GM18867 (cell line): Measurements from ENCODE around the gene SLC12A8.
A peak's percentile ranks its signal among the peaks of the same experiment; 100 is the strongest.

Source experiments
- ATAC-seq: cut with Tn5 transposase; IDR thresholded peaks from one replicate; pipeline ENCODE4 v1.9.1; 2021; ENCODE audit warnings: mild to moderate bottlenecking, moderate library complexity; ENCODE audit not compliant: unreplicated experiment

SLC12A8 gene

DNA sequence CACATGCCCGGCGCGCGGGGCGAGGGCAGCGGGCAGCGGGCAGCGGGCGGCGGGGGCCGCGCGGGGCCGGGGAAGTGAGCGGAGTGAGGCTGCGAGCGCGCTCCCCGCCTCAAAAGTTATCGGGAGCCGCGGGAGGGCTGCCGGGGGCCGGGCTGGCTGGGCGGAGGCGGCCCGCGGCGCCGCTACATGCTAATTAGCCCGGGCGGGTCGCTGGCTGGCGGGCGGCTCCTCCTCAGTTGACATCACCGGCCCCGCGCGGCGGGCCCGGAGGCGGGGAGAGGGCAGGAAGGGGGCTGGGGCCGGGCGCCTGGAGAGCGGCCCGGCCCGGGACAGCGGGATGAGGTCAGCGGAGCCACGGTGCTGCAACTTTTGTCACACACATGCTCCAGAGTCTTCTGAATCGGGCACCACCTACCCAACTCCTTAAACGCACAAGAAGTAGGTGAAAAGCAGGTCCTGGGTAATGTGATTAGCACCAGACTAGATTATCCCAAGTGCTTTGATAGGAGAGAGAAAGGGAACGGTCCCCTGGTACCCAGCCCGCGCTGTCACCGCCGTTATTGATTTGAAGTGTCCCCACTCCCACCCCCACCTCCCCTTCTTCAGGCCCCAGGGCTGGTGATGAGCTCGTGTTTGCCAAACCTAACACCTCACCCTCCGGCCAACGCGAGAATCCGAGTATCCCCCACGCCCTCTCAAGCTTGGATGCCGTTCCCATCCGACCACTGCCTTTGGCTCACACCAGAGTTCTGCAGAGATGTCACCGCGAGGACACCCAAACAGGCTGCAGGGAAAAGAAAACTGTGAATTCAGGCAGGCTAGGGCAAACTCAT, 156.4 kb downstream of the SLC12A8 start, which contains the start of gene HEG1:
Gene HEG1 (minus strand): TSS at position 85 of the 833 bp plus-strand sequence. CDS start 107 bp downstream, outside the sequence.
- peak; percentile 66 for ATAC-seq

DNA sequence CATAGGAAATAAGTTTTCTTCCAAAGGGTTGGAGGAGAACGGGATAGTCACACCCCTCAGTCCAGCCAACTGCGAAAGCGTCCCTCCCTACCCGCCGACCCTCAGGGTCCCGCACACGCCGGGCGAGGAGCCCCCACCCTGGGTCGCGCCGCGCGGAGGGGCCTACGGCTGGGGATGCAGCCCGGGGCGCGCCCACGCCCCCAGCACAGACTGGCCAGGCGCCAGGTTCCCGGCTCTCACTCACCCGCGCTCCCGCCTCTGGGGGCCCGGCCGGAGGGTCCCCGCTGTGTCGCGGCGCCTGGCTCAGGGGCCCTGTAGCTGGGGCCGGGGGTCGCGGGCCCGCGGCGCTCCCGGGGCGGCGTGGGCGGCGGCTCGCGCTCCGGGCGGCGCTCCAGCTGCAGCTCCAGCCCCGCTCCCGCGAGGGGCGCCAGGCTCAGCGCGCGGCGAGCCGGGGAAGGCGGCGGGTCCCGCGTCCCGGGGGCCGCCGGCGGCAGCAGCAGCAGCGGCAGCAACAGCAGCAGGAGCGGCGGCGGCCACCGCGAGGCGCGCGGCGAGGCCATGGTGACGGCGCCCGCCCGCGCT, 157.1 kb downstream of the SLC12A8 start:
- ATAC-seq = peak; percentile 22

DNA sequence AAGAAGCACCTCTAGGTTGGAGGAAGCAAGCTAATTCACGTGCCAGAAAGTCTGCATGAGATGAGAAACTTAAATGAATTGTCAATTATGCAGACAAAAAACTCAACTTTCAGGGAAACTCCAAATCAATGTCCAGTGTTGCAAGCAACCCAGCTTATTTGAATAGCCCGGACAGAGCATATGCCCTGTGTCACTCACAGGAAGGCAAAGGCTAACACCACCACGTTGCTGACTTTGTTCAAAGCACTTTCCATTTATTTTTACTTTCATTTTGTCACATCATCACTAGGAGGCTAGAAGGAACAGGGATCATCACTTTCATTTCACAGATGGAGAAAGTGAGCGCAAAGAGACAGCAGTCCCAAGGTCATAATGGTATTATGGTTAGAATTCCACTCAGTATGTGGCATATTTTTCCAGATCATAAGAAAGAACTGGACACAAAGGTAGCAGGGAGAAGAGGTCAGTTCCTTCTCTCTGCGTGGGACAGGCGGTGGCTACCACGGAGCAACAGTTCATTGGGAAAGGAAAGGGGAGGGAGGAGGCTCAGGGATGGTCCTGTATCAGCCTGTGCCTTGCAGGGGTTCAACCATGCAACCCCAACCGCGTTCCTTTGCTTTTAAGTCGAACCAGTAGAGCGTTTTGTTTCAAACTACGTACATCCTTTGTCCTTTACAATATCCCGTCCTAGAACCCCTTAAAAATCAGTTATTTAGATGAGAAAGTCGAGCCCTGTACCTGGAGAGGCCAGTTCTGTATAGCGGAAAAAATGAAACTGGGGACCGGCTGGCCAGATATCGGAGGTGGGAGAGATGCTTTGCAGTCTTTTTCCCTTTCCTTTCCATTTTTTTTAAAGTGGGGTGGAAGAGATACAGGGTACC, 157.9 kb downstream of the SLC12A8 start:
- ATAC-seq = peak; percentile 44

DNA sequence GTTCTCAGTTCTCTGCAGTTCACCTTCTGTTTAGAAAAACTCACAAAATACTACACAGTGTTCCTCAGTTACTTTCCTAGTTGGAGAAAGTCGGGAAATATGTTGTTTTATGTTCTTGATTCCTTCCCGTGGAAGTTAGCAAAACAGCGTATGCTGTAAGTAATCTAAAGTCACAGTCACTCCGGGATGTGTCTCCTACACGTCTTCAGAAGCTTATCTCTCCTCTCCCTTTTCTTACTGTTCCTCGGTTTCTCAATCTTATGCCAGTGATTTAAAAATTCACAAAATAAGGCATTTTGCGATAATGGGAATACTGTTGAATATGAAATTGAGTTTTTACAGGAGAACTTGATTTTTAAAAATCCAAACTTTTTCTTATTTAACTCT, 158.5 kb downstream of the SLC12A8 start:
- no peak for ATAC-seq

DNA sequence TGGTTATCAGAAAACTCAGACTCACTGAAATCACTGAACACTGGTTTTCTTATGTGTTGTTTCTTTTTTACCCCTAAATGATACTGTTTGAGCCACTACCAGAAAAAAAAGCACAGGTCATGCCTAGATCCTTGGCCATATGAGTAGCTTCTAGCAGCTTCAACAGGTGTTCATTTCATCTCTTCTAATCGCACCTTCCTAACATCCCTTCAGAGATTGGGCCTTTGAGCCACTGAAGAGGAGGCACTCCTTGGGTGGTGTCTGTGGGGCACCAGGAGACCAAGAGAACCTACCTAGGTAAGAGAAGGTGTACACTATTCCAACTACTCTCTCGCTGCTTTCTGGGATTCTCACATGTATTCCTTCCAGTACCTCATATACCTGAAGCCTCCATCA, 159.2 kb downstream of the SLC12A8 start:
- ATAC-seq = no peak

DNA sequence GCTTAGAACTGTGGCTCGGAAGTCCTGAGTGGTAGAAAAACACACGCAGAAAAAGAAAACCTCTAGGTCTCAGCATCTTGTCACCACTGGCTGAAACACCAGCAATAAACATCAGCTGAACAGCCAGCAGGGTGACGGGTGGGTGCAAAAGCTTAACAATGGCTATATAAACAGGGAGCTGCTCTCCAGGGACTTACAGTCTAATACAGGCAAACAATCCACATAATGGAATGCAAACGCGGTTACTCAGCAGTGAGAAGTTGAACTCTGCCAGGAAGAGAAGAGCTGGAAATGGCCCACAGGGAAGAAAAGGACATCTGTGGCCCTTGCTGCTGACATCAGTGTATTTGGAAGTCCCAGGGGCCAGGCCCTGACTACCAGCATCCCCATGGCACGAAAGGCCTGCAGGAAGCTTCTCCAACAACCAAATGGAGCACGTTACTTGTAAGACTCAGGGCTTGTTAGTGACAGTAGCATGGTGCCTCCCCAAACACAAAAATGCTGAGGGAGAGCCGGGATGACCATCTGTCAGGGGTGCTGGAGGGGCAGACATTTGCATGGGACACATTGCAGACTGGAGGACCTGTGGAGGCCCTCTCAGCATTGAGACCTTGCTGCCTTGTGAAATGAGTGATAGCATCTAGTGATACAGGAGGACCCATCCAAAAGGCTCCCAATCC, 159.8 kb downstream of the SLC12A8 start:
- no peak for ATAC-seq

DNA sequence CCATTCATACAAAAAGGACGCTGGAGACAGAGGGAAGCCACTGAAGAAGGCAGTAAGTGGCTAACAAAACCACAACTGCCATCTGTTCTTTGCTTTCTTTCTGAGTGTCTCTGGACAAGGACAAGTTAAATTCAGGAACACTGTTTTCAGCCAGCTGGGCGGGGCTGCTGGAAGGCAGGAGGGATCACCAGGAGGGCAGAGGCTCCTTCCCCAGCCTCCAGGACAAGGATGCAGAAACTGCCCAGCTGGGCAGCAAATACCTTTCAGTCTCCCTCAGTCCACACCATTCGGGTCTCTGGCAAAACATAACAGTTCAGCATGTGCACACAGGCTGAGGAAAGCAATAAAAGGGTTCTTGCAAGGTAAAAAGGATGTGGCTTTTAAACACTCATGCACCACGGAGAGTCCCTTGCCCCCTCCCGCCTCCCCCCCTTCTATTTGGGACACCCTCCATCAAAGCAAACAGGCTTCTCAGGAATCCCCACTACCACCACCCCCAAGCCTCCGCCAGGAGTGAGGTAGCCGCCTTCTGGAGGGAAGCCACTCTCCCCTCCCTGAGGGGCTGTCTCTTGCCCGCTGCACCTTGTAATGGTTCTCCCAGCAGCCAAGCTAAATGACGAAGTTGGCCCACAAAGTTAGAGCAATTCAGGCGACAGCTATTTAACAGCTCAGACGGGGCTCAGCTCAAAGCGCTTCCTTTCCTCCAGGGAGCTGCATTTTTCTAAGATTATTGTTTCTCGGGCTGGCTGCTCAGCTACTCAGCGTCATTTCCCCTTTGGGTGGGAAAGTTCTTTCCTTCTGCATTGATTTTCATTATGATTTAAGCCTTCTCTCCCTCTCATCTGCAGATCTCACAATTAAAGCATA, 160.6 kb downstream of the SLC12A8 start:
- no peak for ATAC-seq

DNA sequence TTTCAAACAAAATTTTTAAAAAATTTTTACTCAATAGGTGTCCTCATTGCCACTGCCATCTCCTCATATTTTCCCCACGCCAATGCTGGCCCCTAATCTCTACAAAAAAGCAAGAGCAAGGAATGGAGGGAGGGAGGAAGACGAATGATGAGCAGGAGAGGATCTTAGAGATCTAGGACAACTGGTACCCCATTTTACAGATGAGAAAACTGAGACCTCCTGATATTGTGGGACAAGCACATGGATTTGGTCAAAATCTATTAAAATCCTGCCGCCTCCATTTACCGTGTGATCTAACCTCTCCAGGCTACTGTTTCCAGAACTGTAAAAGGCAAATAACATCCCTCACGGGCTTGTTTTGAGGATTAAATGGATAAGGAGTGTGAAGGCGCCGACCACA, 161.3 kb downstream of the SLC12A8 start:
- ATAC-seq = no peak

DNA sequence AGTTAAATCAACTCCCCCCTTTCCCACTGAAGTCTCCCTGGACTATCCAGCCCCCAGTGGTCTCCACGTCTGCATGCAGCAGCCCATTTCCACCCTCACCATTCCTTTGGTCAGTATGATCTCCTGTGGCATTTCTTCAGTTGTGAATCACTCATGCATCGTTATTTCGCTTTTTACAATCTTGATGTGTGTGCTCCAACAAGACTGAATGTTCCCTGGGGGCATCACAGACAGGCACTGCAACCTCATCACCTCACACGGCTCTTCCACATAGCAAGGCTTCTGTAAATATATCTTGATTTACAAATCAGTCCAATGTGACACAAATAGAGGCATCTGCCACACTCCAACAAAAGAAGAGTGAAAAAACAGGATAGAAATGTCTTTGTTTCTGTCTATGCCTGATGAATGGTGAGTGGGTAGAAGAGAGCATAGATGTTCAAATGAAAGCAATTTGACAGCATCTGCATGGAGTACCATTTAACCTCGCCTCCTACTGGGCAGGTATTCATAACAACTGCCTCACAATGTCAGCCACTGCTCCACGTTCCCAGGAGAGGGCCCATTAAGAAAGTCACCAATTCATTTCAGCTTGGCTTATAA, 162.0 kb downstream of the SLC12A8 start:
- ATAC-seq = no peak

DNA sequence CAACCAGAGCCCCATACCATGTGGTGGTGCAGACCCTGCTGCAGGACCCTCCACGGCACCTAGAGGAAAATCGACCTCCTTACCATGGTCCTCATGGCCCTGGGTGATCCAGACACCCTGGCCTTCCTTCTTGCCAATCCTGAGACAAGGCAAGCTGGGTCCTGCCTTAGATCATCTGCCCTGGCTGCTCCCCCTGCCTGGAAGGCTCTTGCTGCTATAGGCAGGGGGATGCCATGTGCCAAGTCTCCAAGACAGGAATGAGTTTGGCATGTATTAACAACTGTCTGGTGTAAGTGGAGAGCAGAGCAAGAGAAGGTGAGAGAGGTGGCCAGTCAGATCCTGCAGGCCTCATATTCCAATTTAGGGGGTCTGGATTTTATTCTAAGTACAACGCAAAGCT, 164.3 kb downstream of the SLC12A8 start:
- ATAC-seq = no peak

DNA sequence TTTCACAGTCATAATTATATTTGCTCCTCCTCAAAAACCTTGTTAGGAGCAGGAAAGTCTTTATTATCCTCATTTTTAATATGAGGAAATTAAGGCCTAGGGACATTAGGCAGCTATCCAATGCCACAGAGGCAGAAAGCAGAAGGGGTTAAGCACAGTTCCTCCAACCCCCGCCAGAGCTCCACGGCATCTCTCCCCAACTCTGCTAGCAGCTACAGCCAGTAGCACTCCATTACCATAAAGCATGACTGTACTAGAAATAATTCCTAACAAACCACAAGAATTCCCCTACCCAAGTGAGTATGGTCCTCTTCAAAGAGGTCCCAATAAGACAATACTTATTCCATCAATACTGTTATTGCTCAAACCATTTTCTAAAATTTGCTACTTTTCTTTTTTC, 166.6 kb downstream of the SLC12A8 start:
- no peak for ATAC-seq

DNA sequence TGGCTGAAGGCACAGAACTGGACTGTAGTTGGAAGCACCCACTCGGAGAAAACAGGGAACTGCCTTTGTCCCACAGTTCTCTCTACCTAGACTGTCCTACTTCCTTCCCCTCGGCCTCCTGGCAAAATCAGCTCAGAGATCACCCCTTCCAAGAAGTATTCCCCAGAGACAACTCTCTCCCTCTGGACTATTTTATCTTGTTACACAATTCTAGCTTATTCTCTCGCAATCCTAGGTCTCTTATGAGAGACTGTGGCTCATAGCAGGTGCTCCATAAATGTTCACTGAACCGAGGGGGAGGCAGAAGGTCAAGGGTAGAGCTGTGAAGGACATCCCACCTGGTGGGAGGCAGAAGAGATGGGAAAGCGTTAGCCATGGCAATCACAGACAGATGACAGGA, 167.4 kb downstream of the SLC12A8 start:
- ATAC-seq = no peak

DNA sequence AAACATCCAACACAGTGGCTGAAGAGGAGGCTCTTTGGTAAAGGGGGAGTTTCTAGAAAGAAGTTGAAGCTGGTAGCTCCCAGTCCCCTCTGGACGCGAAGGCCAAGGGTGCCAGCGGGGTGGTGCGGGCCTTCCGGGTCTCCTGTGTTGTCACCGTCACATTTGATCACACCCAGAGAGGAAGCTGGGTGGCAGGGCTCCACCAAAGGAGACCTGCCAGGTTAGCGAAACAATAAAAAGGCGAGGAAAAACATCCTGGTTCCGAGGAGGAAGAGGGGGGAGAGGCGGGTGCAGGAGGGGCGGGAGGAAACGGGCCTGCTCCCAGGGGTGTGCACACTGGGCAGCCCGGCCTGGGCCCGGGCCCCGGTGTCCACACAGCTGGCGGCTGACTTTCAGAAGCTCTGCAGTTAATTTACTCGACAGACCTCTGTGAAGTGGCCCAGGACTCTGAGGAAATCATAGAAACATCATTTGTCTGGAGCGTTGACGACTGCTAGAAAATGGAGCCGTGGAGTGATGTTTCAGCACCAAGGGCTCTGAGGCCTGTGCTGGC, 168.9 kb downstream of the SLC12A8 start:
- no peak for ATAC-seq

DNA sequence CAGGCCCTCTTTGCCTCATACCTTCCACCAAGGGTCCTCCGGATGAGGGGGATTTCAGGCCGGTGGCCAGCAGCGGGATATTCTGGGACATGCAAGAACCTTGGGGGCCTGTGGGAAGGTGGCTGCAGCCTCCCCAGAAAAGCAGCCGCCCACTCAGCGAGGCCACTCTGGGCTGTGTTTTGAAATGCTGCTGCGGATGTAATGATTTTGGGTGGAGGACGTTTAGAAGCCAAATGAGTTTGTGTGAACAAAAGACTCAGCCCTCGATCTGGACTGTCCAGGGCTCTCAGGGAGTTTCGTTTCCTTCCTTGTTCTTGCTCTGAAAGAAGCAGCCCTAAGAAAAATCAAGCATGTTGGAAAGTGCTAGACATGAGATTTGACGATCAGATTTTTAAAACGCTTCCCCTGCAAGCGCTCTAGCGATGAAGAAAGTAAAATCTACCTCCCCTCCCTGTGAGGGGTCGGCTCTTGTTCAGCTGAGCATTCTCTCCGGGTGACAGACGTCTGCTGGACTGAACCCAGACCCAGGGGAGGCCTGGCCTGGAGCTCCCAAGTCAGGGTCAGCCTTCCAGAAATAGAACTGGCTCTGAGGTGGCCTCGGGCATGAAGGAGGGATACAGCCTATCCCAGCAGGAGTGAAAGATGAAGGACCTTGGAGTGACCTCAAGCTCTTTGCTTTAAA, 169.7 kb downstream of the SLC12A8 start:
- ATAC-seq = no peak

DNA sequence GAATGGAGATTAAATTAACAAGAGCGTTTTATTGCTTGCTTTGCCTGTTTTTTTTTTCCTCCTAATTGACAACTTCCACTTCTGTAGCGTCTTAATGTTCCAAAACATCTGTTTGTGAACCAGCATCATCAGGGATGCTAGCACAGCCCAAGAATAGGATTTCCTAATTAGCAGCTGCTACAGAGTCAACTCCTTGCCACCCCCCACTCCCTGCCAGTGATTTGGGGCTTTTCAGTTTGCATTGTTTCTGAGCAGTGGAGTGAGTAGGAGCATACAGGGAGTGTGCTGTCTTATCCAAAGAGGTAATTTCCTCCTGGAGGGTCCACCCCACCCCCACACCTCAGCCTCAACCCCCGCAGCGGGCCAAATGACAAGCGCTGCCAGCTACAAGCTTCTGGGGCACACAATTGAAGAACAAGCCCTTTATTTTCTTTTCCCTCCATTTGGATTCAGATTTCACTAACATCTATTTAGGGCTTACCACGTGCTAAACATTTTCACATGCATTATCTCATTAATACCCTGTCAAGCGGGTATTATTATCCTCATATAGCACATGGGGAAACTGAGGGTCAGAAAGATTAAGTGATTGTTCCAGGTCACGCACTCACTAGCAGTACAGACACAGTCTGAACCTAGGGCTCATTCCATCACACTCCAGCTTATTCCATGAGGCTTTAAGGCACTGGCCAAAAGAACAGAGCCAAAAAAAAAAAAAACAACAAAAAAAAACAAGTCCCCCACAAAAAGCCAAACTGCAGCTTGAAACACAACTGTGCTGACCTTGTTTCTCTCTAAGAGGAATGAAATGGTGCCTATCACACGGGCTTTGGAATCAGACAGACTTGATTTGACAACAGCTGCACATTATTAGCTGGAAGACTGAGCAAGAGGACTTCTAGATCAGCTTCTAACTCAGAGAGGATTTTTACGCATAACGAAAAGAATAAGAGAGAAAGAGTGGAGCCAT, 173.1 kb downstream of the SLC12A8 start:
- ATAC-seq = no peak

DNA sequence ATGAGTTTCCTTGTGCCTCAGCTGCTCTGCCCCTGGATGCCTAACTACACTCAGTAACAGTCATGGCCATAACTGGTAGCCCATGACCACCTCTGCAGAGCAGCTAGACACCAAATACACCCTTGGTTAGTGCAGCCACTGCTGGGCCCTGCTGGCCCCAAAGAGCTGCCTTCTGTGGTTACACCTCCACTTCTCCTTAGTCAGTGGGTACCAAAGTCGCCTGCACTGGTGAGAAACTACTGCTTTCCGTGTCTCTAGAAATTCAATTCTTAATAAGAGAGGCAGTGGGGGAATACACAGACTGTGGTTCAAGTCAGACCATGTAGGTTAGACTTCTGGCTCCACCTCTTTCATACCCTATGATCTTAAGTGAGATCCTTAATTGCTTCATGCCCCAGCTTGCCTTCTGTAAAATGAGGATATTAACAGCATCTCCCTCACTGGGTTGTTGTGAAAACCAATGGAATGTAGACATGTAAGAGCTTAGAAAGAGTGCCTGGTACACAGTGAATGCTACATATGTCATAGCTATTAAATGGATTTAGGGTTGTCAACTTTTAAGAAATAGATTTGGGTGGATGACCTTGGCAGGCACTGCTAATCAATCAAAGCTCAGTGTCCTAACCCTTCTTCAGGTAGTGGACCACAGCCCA, 174.9 kb downstream of the SLC12A8 start:
- ATAC-seq = no peak

DNA sequence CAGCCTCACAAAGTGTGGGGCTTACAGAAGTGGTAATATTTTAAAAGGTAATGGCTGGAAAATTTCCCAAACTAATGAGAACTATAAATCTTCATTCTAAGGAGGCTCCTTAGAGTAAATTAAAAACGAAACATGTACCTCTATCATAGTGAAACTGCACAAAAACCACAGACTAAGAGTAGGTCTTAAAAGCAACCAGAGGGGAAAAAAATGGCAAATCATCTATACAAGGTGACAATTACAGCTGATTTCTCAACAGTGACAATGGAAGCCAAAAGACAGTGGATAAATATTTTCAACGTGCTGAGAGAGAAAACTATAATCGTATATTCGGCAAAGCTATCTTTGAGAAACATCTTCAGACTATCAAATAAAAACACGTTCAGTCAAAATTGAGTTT, 177.3 kb downstream of the SLC12A8 start:
- ATAC-seq = peak; percentile 64
